Ascending aorta (tissue), 2 donors: ENCODE results near the gene STK32B. TPM values are rescaled to one million over a fixed set of nuclear protein-coding genes. Genes with fewer than 3 reads are reported as not detected.

ENCODE experiments used
- DNase-seq, 2 donors: peaks; one replicate each; pipeline ENCODE4 v3.0.0-alpha.2; 2019; ENCODE audit warnings: low spot score in 2 of 2
- H3K27ac ChIP-seq, 2 donors: fragments of 200-600 bp; sonication (generic); one replicate each; pipeline ENCODE4 v1.5.1; 2016 to 2017; ENCODE audit warnings: mild to moderate bottlenecking in 1 of 2
- H3K27me3 ChIP-seq: fragments of 200-600 bp; sonication (generic); one replicate; pipeline ENCODE4 v1.5.1; 2017
- H3K36me3 ChIP-seq, 2 donors: fragments of 200-600 bp; sonication (generic); one replicate each; pipeline ENCODE4 v1.5.1; 2016
- H3K4me1 ChIP-seq, 2 donors: fragments of 200-600 bp; sonication (generic); one replicate each; pipeline ENCODE4 v1.5.1; 2016 to 2017; ENCODE audit warnings: mild to moderate bottlenecking in 1 of 2
- H3K4me3 ChIP-seq, 2 donors: fragments of 200-600 bp; sonication (generic); one replicate each; pipeline ENCODE4 v1.5.1; 2016 to 2017; ENCODE audit warnings: mild to moderate bottlenecking in 1 of 2
- H3K9me3 ChIP-seq, 2 donors: fragments of 200-600 bp; sonication (generic); one replicate each; pipeline ENCODE4 v1.5.1; 2016
- CTCF ChIP-seq, 3 experiments: fragments of 200-600 bp in 2 of 3; fragments of 450-650 bp in 1 of 3; sonication (generic) in 2 of 3; IDR thresholded peaks; one replicate each; pipeline ENCODE4 v1.5.1; 2016 to 2019; ENCODE audit warnings: antibody characterized with exemption in 3 of 3, mild to moderate bottlenecking in 1 of 3, moderate library complexity in 1 of 3
- intact Hi-C: fragments of 100-400 bp; cut with DNase I; formaldehyde crosslinking; loops from one replicate; pipeline ENCODE4 v1.15.1; 2023
- total RNA-seq: library from RNA; depleted of rRNA; stranded (reverse); fragments of >200 nt; gene quantifications from one replicate; pipeline ENCODE4 v1.1.0, GENCODE V29; 2016

Gene STK32B
- total RNA-seq, 1 donor from 2014 or later, result 2.3 TPM

- H3K4me3 ChIP-seq, result no peak overlapping the region
- H3K36me3 ChIP-seq, result no peaks in the 10 kb centered on the region
- intact Hi-C loops, result no loop called here
- H3K9me3 ChIP-seq, result no peaks in the 10 kb centered on the region
- no peak overlapping the region for H3K27ac ChIP-seq
- no peaks in the 10 kb centered on the region for H3K27me3 ChIP-seq
- TF ChIP-seq CTCF (IDR thresholded peaks at IDR 0.05), result no peak
- DNase-seq, result no peak
- H3K4me1 ChIP-seq, result no peaks in the 10 kb centered on the region
Measured at GRCh38 chr4:5069901-5070300, 18.6 kb downstream of the STK32B start.

GRCh38 chr4:5072948-5073347 lies 21.7 kb downstream of the STK32B start:
- Histone ChIP-seq H3K4me3 (no peak overlapping the region), H3K4me1 (no peaks in the 10 kb centered on the region), H3K27ac (no peak overlapping the region), H3K36me3 (no peaks in the 10 kb centered on the region), H3K9me3 (no peaks in the 10 kb centered on the region), H3K27me3 (no peaks in the 10 kb centered on the region)
- TF ChIP-seq CTCF (IDR thresholded peaks at IDR 0.05), result no peak
- DNase-seq, result no peak
- intact Hi-C loops, result no loop called here

GRCh38 chr4:5078009-5078408 lies 26.7 kb downstream of the STK32B start:
- Histone ChIP-seq H3K36me3 (no peaks in the 10 kb centered on the region), H3K4me3 (no peak overlapping the region), H3K9me3 (no peaks in the 10 kb centered on the region), H3K4me1 (no peaks in the 10 kb centered on the region), H3K27me3 (no peaks in the 10 kb centered on the region), H3K27ac (no peak overlapping the region)
- no peak for TF ChIP-seq CTCF (IDR thresholded peaks at IDR 0.05)
- no peak for DNase-seq
- intact Hi-C loops, result no loop called here

- Histone ChIP-seq H3K4me3 (no peak overlapping the region), H3K4me1 (no peaks in the 10 kb centered on the region), H3K27me3 (no peaks in the 10 kb centered on the region), H3K36me3 (no peaks in the 10 kb centered on the region), H3K9me3 (no peaks in the 10 kb centered on the region), H3K27ac (no peak overlapping the region)
- no peak for TF ChIP-seq CTCF (IDR thresholded peaks at IDR 0.05)
- intact Hi-C loops, result no loop called here
- no peak for DNase-seq
Measured at GRCh38 chr4:5079581-5079980, 28.3 kb downstream of the STK32B start.

- H3K9me3 ChIP-seq, result peaks cover 0 to 10% of the 10 kb centered on the region in 2 donors
- no peaks in the 10 kb centered on the region for H3K36me3 ChIP-seq
- intact Hi-C loops, result no loop called here
- no peaks in the 10 kb centered on the region for H3K27me3 ChIP-seq
- no peak for DNase-seq
- no peak overlapping the region for H3K4me3 ChIP-seq
- H3K4me1 ChIP-seq, result no peaks in the 10 kb centered on the region
- no peak for TF ChIP-seq CTCF (IDR thresholded peaks at IDR 0.05)
- no peak overlapping the region for H3K27ac ChIP-seq
Measured at GRCh38 chr4:5081441-5081999, 30.2 kb downstream of the STK32B start.

- no peaks in the 10 kb centered on the region for H3K4me1 ChIP-seq
- TF ChIP-seq CTCF (IDR thresholded peaks at IDR 0.05), result no peak
- H3K27me3 ChIP-seq, result no peaks in the 10 kb centered on the region
- H3K9me3 ChIP-seq, result peaks cover 0 to 10% of the 10 kb centered on the region in 2 donors
- intact Hi-C loops, result no loop called here
- DNase-seq, result no peak
- H3K4me3 ChIP-seq, result no peak overlapping the region
- no peaks in the 10 kb centered on the region for H3K36me3 ChIP-seq
- H3K27ac ChIP-seq, result no peak overlapping the region
Measured at GRCh38 chr4:5082376-5082775, 31.1 kb downstream of the STK32B start.
